ENCODE results near the gene ESRRA.
A peak's percentile ranks its signal among the peaks of the same experiment; 100 is the strongest.

ESRRA gene

GRCh38 chr11:64284048-64284961 lies 21.0 kb upstream of the ESRRA start, which contains the start of gene BAD:
TSS of gene BAD (minus strand) at chr11:64284665. CDS start at chr11:64284368, 297 bp downstream.
- CTCF ChIA-PET, result interaction anchor here (0.7 to 2.5 kb wide), 5 partner anchors 13 to 80 kb away, joined by 3 to 15 read pairs (median 5); no protein-coding TSS in a partner anchor
- Mint-ChIP-seq H3K4me3 (peak within 1 kb of the TSS; percentile 83), H3K9me3 (no peaks in the 10 kb centered on the region), H3K27me3 (peaks cover 10% of the 10 kb centered on the region), H3K27ac (peak within 1 kb of the TSS; percentile 89), H3K4me1 (peaks cover 29% of the 10 kb centered on the region), H3K36me3 (peaks cover 4% of the 10 kb centered on the region)
- DNase-seq, result peak; percentile 96

DNA sequence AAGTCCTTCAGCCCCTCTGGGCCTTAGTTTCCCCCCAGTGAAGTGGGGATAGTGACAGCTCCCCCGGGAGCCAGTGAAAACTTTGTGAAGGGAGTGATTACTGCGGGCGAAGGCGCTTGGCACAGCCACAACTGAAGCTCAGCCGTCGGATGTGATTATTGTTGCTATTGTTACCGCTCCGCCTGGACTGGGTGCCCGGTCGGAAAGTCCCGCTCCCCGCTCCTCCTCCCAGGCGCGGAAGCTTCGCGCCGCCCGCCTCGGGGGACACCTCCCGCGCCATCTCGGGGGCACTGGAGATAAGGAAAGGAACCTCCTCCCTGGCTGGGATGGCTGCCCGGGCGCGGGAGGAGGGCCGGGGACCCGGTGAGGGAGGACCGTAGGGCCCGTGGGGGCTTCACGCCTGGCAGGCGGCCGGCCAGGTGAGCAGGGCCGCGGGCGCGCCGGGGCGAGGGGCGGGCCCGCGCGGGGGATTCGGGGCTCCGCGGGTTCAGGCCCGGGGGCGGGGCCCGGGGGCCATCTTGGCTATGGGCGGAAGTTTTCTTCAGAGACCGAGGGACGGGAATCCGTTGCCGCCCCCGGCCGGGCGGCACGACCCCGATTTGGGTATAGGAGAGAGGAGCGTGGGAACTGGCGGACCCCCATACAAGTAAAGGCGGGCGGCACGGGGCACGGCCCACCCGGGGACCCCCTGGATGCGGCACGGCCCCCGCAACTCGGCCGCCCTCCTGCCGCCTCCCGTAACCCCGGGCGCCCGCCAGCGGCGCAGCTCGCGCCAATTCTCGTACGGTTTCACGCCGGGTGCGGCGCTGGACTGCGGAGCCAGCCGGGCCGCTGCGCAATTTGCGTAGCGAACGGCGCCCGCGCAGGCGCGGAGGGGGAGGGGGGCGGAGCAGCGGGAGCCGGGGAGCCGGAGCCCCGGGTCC lies 20.1 kb upstream of the ESRRA start, which contains the start of gene GPR137:
TSS of gene GPR137 (plus strand) at position 887 of the 923 bp plus-strand sequence. CDS start 677 bp downstream, outside the sequence.
- peak within 1 kb of the TSS; percentile 89 for H3K27ac Mint-ChIP-seq

GRCh38 chr11:64285885-64286800 lies 19.2 kb upstream of the ESRRA start:
- peak overlapping the region; percentile 84 for H3K4me3 Mint-ChIP-seq
- peaks cover 34% of the 10 kb centered on the region for H3K4me1 Mint-ChIP-seq
- DNase-seq, result peak; percentile 58
- H3K27ac Mint-ChIP-seq, result peak overlapping the region; percentile 85
- H3K9me3 Mint-ChIP-seq, result no peaks in the 10 kb centered on the region
- CTCF ChIA-PET, result interaction anchor here (0.7 to 5.9 kb wide), 5 partner anchors 9 to 298 kb away, joined by 3 to 50 read pairs (median 5); partner anchors contain the start of gene CATSPERZ
- peaks cover 9% of the 10 kb centered on the region for H3K36me3 Mint-ChIP-seq
- H3K27me3 Mint-ChIP-seq, result peaks cover 28% of the 10 kb centered on the region

More for the DNA sequence above, 20.1 kb upstream of the ESRRA start, which contains the start of gene GPR137:
- Mint-ChIP-seq H3K9me3 (no peaks in the 10 kb centered on the region), H3K36me3 (peaks cover 2% of the 10 kb centered on the region), H3K4me3 (peak within 1 kb of the TSS; percentile 84), H3K27me3 (peaks cover 19% of the 10 kb centered on the region), H3K4me1 (peaks cover 29% of the 10 kb centered on the region)
- peak; percentile 92 for DNase-seq
- CTCF ChIA-PET, result interaction anchor here (0.6 to 2.5 kb wide), 5 partner anchors 8 to 81 kb away, joined by 3 to 14 read pairs (median 3); no protein-coding TSS in a partner anchor

DNA sequence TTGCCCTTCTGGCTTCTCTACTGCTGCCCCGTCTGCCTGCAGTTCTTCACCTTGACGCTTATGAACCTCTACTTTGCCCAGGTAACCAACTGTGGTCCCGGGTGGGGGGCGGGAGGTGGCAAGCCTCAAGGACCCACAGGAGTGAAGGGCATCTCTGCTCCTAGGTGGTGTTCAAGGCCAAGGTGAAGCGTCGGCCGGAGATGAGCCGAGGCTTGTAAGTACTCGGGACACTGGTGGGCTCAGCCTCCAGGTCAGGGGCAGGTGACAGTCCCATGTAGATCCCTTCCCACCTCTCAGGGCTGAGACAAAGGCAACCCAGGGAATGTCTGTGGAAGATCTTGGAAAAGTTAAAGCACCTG lies 18.5 kb upstream of the ESRRA start:
- Mint-ChIP-seq H3K36me3 (peaks cover 9% of the 10 kb centered on the region), H3K27me3 (peaks cover 33% of the 10 kb centered on the region), H3K27ac (peak overlapping the region; percentile 85), H3K9me3 (no peaks in the 10 kb centered on the region), H3K4me1 (peaks cover 34% of the 10 kb centered on the region), H3K4me3 (peak overlapping the region; percentile 84)
- DNase-seq, result no peak
- CTCF ChIA-PET, result interaction anchor here (1.2 to 5.9 kb wide), 2 partner anchors 16 to 299 kb away, joined by 3 to 50 read pairs; partner anchors contain the start of gene CATSPERZ

DNA sequence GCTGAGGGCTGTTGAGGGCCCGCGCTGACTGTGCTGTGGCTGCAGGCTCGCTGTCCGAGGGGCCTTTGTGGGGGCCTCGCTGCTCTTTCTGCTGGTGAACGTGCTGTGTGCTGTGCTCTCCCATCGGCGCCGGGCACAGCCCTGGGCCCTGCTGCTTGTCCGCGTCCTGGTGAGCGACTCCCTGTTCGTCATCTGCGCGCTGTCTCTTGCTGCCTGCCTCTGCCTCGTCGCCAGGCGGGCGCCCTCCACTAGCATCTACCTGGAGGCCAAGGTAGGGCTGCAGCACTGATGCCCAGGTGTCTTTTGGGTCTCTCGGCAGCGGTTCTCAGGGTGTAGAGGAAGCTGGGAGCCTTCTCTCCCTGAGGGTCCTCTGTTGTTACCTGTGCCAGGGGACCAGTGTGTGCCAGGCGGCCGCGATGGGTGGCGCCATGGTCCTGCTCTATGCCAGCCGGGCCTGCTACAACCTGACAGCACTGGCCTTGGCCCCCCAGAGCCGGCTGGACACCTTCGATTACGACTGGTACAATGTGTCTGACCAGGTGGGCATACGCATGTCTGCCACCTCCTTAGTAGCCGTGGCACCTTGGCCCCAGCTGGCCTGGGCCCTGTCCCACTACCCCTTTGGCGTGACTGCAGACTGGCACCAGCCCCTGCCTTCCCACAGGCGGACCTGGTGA lies 17.5 kb upstream of the ESRRA start:
- DNase-seq, result no peak
- peak overlapping the region; percentile 13 for H3K4me3 Mint-ChIP-seq
- no peaks in the 10 kb centered on the region for H3K9me3 Mint-ChIP-seq
- H3K36me3 Mint-ChIP-seq, result peaks cover 9% of the 10 kb centered on the region
- CTCF ChIA-PET, result interaction anchor here (5.9 kb wide), 1 partner anchor 15 kb away, joined by 50 read pairs; the partner anchor contains the start of gene CATSPERZ
- peaks cover 34% of the 10 kb centered on the region for H3K4me1 Mint-ChIP-seq
- H3K27me3 Mint-ChIP-seq, result peaks cover 43% of the 10 kb centered on the region
- H3K27ac Mint-ChIP-seq, result no peak overlapping the region

GRCh38 chr11:64288353-64288750 lies 17.0 kb upstream of the ESRRA start:
- CTCF ChIA-PET, result interaction anchor here (5.9 kb wide), 1 partner anchor 14 kb away, joined by 50 read pairs; the partner anchor contains the start of gene CATSPERZ
- H3K9me3 Mint-ChIP-seq, result no peaks in the 10 kb centered on the region
- no peak overlapping the region for H3K27ac Mint-ChIP-seq
- no peak overlapping the region for H3K4me3 Mint-ChIP-seq
- H3K36me3 Mint-ChIP-seq, result peaks cover 7% of the 10 kb centered on the region
- peaks cover 49% of the 10 kb centered on the region for H3K27me3 Mint-ChIP-seq
- peaks cover 29% of the 10 kb centered on the region for H3K4me1 Mint-ChIP-seq
- no peak for DNase-seq

- CTCF ChIA-PET, result interaction anchor here (0.9 to 5.9 kb wide), 2 partner anchors 14 to 17 kb away, joined by 3 to 50 read pairs; partner anchors contain the start of gene CATSPERZ
- Mint-ChIP-seq H3K27me3 (peaks cover 56% of the 10 kb centered on the region), H3K4me3 (no peak overlapping the region), H3K4me1 (peaks cover 23% of the 10 kb centered on the region), H3K9me3 (no peaks in the 10 kb centered on the region), H3K27ac (no peak overlapping the region), H3K36me3 (peaks cover 7% of the 10 kb centered on the region)
- DNase-seq, result no peak
Measured at GRCh38 chr11:64289002-64289564, 16.2 kb upstream of the ESRRA start.

- H3K27ac Mint-ChIP-seq, result no peak overlapping the region
- CTCF ChIA-PET, result interaction anchor here (0.7 to 5.9 kb wide), 2 partner anchors 12 to 86 kb away, joined by 3 to 50 read pairs; partner anchors contain the start of gene CATSPERZ
- peaks cover 71% of the 10 kb centered on the region for H3K27me3 Mint-ChIP-seq
- no peak overlapping the region for H3K4me3 Mint-ChIP-seq
- H3K36me3 Mint-ChIP-seq, result peaks cover 7% of the 10 kb centered on the region
- no peaks in the 10 kb centered on the region for H3K9me3 Mint-ChIP-seq
- peaks cover 21% of the 10 kb centered on the region for H3K4me1 Mint-ChIP-seq
- no peak for DNase-seq
Measured at GRCh38 chr11:64290352-64291261, 14.7 kb upstream of the ESRRA start.

DNA sequence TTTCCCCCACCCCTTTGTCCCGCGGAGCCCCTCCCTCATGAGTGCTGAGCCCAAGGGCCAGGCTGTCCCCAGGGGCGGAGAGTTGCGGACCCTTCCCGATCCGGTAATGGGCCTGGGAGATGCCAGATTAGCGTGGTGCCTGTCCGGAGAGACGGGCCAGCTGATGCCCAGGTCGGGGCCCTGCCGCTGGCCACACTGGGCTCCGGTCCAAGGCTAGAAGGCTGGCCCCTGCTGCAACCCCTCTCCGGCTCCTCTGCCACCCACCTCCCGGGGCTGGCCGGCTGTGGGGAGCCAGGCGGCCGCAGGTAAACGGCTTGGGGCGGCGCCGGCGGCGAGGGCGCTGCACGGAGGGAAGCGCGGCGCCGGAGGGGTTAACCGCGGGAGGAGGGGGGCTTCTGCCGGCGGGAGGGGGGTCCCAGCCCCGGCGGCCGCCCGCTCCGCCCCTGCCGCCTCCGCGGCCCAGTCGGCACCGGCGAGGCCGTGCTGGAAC lies 14.0 kb upstream of the ESRRA start, which contains the start of gene KCNK4:
TSS of gene KCNK4 (plus strand) at position 41 of the 490 bp plus-strand sequence. CDS start 1,717 bp downstream, outside the sequence.
- Mint-ChIP-seq H3K36me3 (peaks cover 7% of the 10 kb centered on the region), H3K27me3 (peaks cover 78% of the 10 kb centered on the region), H3K27ac (no peak within 1 kb of the TSS), H3K9me3 (no peaks in the 10 kb centered on the region), H3K4me1 (peaks cover 19% of the 10 kb centered on the region), H3K4me3 (no peak within 1 kb of the TSS)
- CTCF ChIA-PET, result interaction anchor here (5.9 kb wide), 1 partner anchor 11 kb away, joined by 50 read pairs; the partner anchor contains the start of gene CATSPERZ
- DNase-seq, result no peak

GRCh38 chr11:64291752-64292459 lies 13.4 kb upstream of the ESRRA start:
- Mint-ChIP-seq H3K4me3 (no peak overlapping the region), H3K9me3 (no peaks in the 10 kb centered on the region), H3K4me1 (peaks cover 13% of the 10 kb centered on the region), H3K27ac (no peak overlapping the region), H3K36me3 (peaks cover 7% of the 10 kb centered on the region), H3K27me3 (peaks cover 84% of the 10 kb centered on the region)
- CTCF ChIA-PET, result interaction anchor here (1.0 to 5.9 kb wide), 3 partner anchors 11 to 88 kb away, joined by 3 to 50 read pairs (median 17); partner anchors contain the start of genes CATSPERZ and ESRRA
- DNase-seq, result peak; percentile 37
